Smooth muscle cell of the brain vasculature (primary cell): Measurements from ENCODE around the gene ZBTB7C.

Experiments used
- DNase-seq: peaks from one replicate; pipeline ENCODE4 v3.0.0-alpha.2; 2012; ENCODE audit warnings: low read depth, low spot score

Gene ZBTB7C

GRCh38 chr18:48123941-48124340, 285.2 kb downstream of the ZBTB7C start:
- no peak for DNase-seq

DNA sequence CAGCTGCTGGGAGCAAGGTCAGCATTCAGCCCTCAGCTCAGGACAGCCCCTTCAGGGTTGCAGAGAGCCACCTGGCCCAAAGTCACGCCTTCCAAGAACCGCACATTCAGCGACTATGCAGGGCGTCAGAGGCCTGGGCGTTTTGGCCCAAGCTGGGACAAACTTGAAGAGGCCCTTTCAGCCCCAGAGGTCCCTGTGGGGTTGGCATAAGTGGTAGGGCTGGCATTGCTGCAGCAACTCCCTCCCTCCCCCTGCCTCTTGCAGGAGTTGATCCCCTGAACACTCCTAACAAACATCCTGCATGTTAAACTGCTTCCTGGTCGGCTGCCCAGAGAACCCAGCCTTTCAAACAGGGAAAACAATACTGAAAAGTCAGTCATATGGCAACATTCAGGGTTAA, 285.9 kb downstream of the ZBTB7C start:
- no peak for DNase-seq

DNA sequence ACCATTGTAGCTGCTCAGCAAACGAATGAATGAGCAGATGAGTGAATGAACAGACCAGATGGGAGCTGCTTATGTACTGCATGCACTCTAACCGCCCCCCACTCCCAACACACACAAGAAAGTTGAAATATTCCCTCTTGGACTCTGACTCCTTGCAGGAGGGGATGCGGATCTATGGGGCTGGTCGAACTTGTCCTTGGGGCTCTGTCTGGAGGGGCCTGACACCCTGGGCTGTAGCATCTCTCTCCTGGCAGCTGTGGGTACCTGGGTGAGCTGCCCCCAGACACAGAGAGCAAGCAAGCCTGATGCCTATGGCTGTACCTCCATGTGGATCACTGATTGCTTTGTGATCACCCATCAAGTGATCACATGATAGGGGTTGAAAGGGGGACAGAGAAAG, 286.4 kb downstream of the ZBTB7C start:
- no peak for DNase-seq

DNA sequence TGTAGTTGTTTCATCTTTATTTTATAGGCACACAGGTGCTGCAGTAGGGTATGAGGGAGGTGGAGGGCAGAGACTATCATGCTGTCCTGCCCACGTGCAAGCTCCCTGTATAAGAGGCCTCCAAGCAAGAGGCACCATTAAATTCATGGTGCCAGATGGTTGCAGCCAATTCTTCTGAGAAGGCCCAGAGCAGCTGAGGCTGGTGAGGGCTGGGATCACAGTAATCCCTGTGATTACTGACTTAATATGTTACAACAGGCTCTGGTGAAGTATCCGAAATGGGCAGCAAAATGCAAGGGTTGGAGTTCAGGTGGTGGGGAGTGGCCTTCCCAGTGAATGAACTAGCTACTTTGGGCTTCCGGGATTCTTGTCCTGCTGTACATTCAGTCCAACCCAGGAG, 286.8 kb downstream of the ZBTB7C start:
- DNase-seq, result no peak

DNA sequence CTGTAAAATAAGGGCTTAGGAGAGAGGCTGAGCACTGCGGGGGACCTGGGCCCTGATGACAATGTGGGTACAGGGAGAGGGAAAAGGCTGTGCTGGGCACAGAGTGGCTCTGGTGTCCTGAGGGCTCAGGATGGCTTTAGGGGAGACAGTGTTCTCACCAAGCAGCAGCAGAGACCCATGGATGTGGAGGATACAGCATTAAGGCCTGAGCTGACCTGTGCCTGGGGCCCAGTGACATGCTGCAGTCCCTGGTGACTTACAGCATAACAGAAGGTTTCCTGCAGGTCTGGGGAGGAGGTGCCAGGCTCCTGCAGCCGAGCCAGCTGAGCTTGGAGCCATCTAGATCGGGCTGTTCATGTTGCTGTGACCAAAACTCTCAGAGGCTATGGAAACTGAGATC, 287.4 kb downstream of the ZBTB7C start:
- DNase-seq, result no peak

- DNase-seq, result no peak
Measured at GRCh38 chr18:48119204-48119603, 290.0 kb downstream of the ZBTB7C start.

DNA sequence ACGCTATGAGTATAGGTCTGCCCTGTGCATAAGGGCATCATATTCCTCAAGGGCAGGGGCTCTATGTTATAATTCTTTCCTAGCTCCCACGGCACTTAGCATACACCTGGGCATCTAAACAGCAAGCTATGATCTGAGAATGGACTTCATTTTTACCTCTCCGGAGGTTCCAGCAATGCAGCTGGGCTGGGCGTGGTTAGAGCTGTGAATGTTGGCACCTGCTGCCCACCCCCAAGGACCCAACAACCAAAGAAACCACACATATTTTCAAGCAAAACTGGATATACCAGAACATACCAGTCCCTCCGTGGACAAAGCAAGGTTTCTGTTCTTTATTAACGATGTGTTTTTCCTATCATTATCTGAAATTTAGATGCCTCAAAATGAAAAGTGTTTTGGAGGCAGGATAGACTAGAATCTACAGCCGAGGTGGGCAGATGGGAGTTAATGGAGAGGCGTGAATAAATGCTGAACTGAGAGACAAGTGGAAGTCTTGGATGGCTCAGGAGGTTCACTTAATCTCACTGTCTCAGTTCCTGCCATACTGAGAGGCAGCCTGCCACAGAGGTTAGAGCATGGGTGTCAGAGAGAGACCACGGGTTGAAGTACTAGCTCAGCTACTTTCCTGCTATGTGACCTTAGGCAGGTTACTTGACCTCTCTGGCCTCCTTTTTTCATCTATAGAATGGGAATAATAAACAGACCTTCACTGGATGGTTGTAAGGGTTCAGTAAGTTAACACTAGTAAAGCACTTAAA, 292.1 kb downstream of the ZBTB7C start:
- no peak for DNase-seq

DNA sequence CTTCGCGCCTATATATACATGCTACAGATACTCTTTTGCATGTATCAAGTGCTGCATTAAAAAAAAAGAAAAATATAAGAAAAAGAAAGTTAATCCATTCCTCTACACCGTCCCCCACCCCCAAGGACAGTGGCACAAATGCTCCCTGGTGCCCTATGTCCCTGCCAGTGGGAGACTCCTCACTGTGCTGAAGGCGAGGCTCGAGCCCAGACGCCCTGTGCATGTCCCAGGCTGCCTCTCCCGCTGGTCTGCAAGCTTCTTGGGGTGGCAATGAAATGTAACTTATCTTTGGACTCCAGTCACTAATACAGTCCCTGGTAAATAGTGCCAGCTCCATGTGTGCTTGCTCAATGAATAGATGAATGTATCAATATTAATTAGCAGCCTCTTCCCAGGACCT, 293.2 kb downstream of the ZBTB7C start:
- no peak for DNase-seq

- no peak for DNase-seq
Measured at GRCh38 chr18:48113691-48114090, 295.5 kb downstream of the ZBTB7C start.

DNA sequence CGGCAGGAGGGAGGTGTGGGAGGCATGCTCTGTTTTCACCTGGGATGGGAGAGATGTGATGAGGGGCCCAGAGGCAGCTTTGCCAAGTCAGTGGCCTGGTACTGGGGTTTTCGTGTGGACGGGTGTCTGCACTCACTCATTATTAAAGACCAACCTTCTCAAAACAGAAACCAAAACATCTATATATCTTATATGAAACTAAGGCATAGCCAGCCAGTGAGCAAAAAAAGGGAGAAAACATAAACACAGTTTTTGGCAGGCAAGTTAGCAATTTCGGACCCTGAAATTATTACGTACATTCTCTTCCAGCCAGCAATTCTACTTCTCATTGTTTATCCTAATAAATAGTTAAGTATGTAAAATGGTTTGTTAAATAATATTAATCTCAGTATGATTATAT, 297.6 kb downstream of the ZBTB7C start:
- no peak for DNase-seq

- DNase-seq, result no peak
Measured at GRCh38 chr18:48110797-48111196, 298.4 kb downstream of the ZBTB7C start.

GRCh38 chr18:48109961-48110493, 299.2 kb downstream of the ZBTB7C start:
- DNase-seq, result no peak

DNA sequence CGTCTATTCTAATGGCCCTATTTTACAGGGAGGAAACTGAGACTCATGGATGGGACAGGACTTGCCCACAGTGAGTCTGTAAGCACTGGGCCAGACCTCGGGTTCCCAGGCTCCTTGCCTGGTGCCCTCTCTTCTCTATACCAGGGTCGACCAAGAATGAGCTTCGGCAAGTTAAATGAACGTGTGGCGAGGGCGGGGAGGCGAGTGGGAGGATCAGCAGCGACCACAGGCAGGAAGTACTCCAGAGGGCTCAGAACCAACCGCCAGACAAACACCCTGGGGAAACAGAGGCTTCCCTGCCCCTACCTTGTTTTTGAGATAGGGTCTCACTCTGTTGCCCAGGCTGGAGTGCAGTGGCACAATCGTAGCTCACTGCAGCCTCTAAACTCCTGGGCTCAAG, 301.0 kb downstream of the ZBTB7C start:
- DNase-seq, result no peak

DNA sequence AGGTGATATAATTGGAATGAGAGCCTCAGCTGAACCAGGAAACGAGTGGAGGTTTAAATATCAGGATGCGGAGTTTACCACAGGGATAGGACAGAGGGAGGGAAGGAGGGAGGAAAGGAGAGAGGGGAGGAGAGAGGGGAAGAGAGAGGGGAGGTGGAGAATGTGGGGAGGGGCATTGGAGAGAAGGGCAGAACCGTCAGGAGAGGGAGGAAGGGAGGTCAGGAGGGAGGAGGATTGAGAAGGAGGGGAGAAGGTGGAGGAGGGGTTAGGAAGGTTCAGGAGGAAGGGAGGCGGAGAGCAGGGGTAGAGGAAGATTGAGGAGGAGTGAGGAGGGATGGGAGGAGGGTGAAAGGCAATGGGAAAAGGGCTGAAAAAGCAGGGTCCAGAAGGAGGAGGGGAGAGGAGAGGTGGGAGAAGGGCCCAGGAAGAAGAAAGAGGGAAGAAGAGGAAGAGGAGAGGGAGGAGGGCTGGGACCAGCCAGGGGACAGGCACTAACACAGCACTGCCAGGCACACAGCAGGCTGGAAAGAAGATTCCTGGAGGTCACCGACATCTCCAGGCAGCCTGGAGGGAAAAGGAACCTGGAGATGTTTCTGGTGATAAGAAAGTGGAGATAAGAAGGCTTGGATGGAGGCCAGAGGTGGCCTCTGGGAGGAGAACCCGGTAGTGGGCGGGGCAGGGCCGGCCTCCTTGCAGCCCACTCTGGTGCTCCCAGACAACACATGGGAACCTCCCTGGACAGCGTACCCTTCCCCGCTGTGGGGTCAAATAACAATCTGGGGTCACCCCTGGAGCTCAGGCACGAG, 302.0 kb downstream of the ZBTB7C start:
- DNase-seq, result no peak

DNA sequence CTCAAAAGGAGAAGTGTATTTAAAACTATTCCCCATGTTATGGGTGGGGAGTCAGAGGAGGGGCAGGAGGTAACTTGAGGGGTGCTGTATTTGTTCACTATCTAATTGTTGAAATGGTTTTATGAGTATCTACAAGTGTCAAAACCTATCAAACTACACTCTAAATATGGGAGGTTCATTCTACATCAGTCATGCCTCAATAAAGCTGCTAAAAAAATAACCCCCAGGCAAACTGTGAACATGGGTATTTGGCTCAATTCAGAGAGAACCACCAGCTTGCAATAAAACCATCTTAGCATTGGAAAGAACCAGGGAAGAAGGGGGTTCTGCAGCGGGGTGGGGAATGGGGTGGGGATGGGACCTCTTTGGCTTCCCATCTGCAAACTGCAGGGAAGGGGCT, 302.7 kb downstream of the ZBTB7C start:
- no peak for DNase-seq

DNA sequence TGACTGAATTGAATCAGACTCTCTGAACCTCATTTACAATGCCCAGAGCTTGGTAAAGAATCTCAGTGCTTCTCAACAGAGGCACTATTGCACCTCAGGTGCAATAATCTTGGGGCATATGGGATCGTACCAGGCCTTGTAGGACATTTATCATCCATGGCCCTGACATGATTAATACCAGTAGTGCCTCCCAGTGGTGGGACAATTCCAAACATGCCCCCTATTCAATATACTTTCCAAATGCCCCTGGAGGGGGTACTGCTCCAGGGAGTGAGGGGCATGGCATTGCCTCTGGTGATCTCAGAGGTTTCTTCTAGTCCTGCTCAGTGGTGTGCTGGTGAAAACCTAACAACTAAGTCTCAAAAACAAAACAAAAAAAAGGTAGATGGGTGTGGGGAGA, 303.9 kb downstream of the ZBTB7C start:
- no peak for DNase-seq

DNA sequence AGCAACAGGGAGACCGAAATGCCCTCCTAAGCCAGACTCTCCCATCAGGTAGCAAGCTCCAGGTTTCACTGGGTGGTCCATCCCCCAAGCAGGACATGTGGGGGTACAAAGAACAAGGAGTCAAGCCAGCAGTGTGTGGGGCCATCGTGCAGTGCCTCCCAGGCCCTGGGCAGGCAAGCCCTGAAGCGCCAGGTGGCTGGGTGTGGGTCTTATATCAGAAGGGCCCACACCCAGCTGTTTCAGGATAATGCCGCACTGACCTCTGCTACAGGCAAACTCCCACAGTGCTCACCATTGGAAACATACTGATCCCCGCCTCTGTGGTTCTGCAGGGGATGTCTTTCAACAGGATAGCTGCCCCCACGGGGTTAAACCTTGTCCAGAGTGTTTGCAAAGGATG, 304.5 kb downstream of the ZBTB7C start:
- DNase-seq, result no peak

- no peak for DNase-seq
Measured at GRCh38 chr18:48100651-48101165, 308.5 kb downstream of the ZBTB7C start.

- DNase-seq, result no peak
Measured at GRCh38 chr18:48100165-48100575, 309.0 kb downstream of the ZBTB7C start.

DNA sequence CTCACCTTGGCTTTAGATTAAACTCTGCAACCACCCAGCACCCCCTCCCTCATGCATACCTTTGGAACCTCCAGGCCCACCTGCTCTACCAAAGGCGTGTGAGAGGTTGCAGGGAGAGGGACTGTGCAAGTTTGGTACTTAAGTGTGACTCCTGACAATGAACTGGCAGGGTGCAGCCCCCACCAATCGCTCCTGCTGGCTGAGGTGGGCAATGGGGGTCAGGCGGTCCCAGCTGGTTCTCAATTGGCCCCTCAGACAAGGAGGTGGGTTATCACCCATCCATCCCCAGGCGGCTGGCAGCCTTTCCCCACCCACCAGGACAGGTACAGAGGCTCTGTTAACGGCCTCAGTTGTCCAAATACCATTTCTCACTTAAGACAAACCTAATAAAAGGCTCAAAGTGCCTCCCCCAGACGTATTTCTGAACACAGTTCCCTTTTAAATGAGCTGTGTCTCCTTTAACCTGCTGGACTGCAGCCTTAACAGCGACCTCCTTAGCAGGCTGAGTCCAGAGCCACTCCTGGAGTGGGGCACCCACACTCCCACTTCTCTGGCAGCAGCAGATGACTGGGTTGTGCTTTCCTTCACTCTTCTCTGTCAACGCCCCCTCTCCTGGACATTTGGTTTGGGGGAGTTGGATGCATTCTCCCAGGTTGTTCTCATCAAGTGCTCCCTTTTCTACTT, 309.6 kb downstream of the ZBTB7C start:
- no peak for DNase-seq

DNA sequence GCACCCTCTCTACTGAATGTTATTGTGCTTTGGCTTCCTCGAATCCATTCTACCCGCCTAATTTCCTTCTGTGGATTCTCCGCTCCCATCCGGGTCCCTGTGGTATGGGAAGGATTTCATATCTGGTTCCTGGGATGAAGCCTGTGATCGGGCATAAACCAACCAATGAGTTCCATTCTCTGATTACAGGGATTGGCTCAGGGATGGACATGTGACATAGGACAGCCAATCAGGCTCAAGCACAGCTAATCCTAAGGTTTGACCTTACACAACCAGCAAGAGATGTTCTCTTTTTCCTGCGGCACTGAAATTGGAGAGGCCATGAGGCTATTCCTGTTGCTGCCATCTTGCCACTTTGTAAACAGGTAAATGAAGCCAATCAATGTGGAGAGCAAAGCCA, 310.6 kb downstream of the ZBTB7C start:
- no peak for DNase-seq

- no peak for DNase-seq
Measured at GRCh38 chr18:48098007-48098406, 311.2 kb downstream of the ZBTB7C start.
